ENCODE data around the gene RNPS1. TPM values are rescaled to one million over a fixed set of nuclear protein-coding genes. Genes with fewer than 3 reads are reported as not detected.

RNPS1 gene
- total and polyA plus RNA-seq, 2 donors (not counting 1 experiment from before 2014, with no cell fraction given): 38.1 to 115 TPM

- Histone ChIP-seq H3K4me1 (ENCODE audit: control insufficient read depth, extremely low read depth, insufficient read depth, low read length) (peaks cover 2% of the 10 kb centered on the region), H3K9me3 (ENCODE audit: control insufficient read depth, insufficient read depth, low read depth, low read length) (no peaks in the 10 kb centered on the region), H3K4me2 (ENCODE audit: extremely low read depth, insufficient read depth, low read length) (no peak overlapping the region), H3K9ac (ENCODE audit: insufficient read depth, low read length) (no peak overlapping the region), H3K4me3 (replicated peaks in 1 of 4; ENCODE audit: control extremely low read depth in 1 of 4, insufficient read depth in 1 of 4, low read depth in 3 of 4, low read length in 4 of 4) (no peak overlapping the region), H3K27me3 (ENCODE audit: control insufficient read depth, insufficient read depth, low read length) (no peaks in the 10 kb centered on the region), H4K20me1 (ENCODE audit: control insufficient read depth, extremely low read depth, insufficient read depth, low read length) (no peaks in the 10 kb centered on the region), H3K79me2 (ENCODE audit: control insufficient read depth, insufficient read depth, low read length) (peaks cover 16% of the 10 kb centered on the region), H3K27ac (ENCODE audit: insufficient read depth, low read length) (no peak overlapping the region), H2AFZ (ENCODE audit: low read length) (no peak overlapping the region), H3K36me3 (ENCODE audit: control insufficient read depth, insufficient read depth, low read length) (peaks cover 41% of the 10 kb centered on the region)
- TF ChIP-seq EZH2 (IDR thresholded peaks at IDR 0.05; ENCODE audit: low read length, missing control alignments) (no peak), CTCF (conservative IDR thresholded peaks at IDR 0.05 in 1 of 2, IDR thresholded peaks at IDR 0.05 in 1 of 2; ENCODE audit: low read depth in 1 of 2, low read length in 2 of 2) (no peak)
- DNase-seq (ENCODE audit: low read depth in 2 of 2): no peak
Observed at GRCh38 chr16:2231016-2231931, 36.7 kb downstream of the RNPS1 start.

- H3K9me3 ChIP-seq (ENCODE audit: control insufficient read depth, insufficient read depth, low read depth, low read length): no peaks in the 10 kb centered on the region
- no peaks in the 10 kb centered on the region for H3K27me3 ChIP-seq (ENCODE audit: control insufficient read depth, insufficient read depth, low read length)
- H3K9ac ChIP-seq (ENCODE audit: insufficient read depth, low read length): no peak overlapping the region
- H3K4me3 ChIP-seq (replicated peaks in 1 of 4; ENCODE audit: control extremely low read depth in 1 of 4, insufficient read depth in 1 of 4, low read depth in 3 of 4, low read length in 4 of 4): no peak overlapping the region
- H2AFZ ChIP-seq (ENCODE audit: low read length): no peak overlapping the region
- DNase-seq (ENCODE audit: low read depth in 2 of 2): no peak
- no peak overlapping the region for H3K4me2 ChIP-seq (ENCODE audit: extremely low read depth, insufficient read depth, low read length)
- H3K79me2 ChIP-seq (ENCODE audit: control insufficient read depth, insufficient read depth, low read length): peaks cover 23% of the 10 kb centered on the region
- peaks cover 2% of the 10 kb centered on the region for H3K4me1 ChIP-seq (ENCODE audit: control insufficient read depth, extremely low read depth, insufficient read depth, low read length)
- H4K20me1 ChIP-seq (ENCODE audit: control insufficient read depth, extremely low read depth, insufficient read depth, low read length): no peaks in the 10 kb centered on the region
- H3K27ac ChIP-seq (ENCODE audit: insufficient read depth, low read length): no peak overlapping the region
- no peak for TF ChIP-seq CTCF (conservative IDR thresholded peaks at IDR 0.05 in 1 of 2, IDR thresholded peaks at IDR 0.05 in 1 of 2; ENCODE audit: low read depth in 1 of 2, low read length in 2 of 2)
- TF ChIP-seq EZH2 (IDR thresholded peaks at IDR 0.05; ENCODE audit: low read length, missing control alignments): no peak
- H3K36me3 ChIP-seq (ENCODE audit: control insufficient read depth, insufficient read depth, low read length): peaks cover 38% of the 10 kb centered on the region
Observed at GRCh38 chr16:2230376-2230775, 37.5 kb downstream of the RNPS1 start.

- Histone ChIP-seq H3K27ac (ENCODE audit: insufficient read depth, low read length) (no peak overlapping the region), H3K4me1 (ENCODE audit: control insufficient read depth, extremely low read depth, insufficient read depth, low read length) (peaks cover 2% of the 10 kb centered on the region), H2AFZ (ENCODE audit: low read length) (no peak overlapping the region), H3K9ac (ENCODE audit: insufficient read depth, low read length) (no peak overlapping the region), H3K4me2 (ENCODE audit: extremely low read depth, insufficient read depth, low read length) (no peak overlapping the region), H3K27me3 (ENCODE audit: control insufficient read depth, insufficient read depth, low read length) (no peaks in the 10 kb centered on the region), H3K36me3 (ENCODE audit: control insufficient read depth, insufficient read depth, low read length) (peaks cover 32% of the 10 kb centered on the region), H3K79me2 (ENCODE audit: control insufficient read depth, insufficient read depth, low read length) (peaks cover 29% of the 10 kb centered on the region), H3K9me3 (ENCODE audit: control insufficient read depth, insufficient read depth, low read depth, low read length) (no peaks in the 10 kb centered on the region), H3K4me3 (replicated peaks in 1 of 4; ENCODE audit: control extremely low read depth in 1 of 4, insufficient read depth in 1 of 4, low read depth in 3 of 4, low read length in 4 of 4) (no peak overlapping the region), H4K20me1 (ENCODE audit: control insufficient read depth, extremely low read depth, insufficient read depth, low read length) (no peaks in the 10 kb centered on the region)
- DNase-seq (ENCODE audit: low read depth in 2 of 2): no peak
- TF ChIP-seq EZH2 (IDR thresholded peaks at IDR 0.05; ENCODE audit: low read length, missing control alignments): no peak
- no peak for TF ChIP-seq CTCF (conservative IDR thresholded peaks at IDR 0.05 in 1 of 2, IDR thresholded peaks at IDR 0.05 in 1 of 2; ENCODE audit: low read depth in 1 of 2, low read length in 2 of 2)
Observed at GRCh38 chr16:2229632-2230250, 38.2 kb downstream of the RNPS1 start.

Data from fibroblast of lung (primary cell).